GM19467 (cell line): ENCODE data around the gene TRAPPC2L.
A peak's percentile ranks its signal among the peaks of the same experiment; 100 is the strongest.

Experiments
- ATAC-seq: cut with Tn5 transposase; IDR thresholded peaks from one replicate; pipeline ENCODE4 v1.9.1; 2021; ENCODE audit warnings: mild to moderate bottlenecking, moderate library complexity; ENCODE audit not compliant: unreplicated experiment

The TRAPPC2L gene

DNA sequence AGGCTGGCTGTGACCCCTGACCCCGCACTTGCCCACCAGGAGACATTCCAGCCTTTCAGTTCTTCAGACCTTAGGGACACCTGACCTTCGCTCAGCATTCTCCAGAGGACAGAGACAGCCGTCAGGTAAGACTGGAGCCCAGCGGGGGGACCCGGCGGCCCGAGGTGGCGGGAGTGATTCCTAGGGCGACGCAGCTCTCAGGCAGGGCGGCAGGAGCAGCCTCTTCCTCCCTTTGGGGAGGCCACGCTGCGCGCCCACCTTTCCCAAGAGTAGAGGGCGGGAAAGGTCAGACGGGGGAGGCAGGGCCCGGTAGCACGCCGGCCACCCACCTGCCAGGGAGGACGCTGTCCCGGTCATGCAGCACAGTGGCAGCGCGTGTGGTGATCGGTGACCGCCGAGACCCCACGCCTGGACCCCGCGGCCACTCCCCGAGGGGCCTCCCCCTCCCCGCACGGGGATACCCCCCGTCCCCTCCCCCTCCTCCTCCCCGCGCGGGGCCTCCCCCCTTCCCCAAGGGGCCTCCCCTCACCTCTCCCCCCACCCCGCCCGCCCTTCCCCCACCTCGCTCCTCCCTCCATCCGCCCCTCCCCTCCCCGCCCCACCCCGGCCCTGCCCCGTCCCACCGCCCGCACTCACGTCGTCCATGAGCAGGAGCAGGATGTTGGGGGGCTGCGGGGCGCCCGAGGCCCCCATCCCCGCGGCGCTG, 652 bp upstream of the TRAPPC2L start:
- no peak for ATAC-seq

DNA sequence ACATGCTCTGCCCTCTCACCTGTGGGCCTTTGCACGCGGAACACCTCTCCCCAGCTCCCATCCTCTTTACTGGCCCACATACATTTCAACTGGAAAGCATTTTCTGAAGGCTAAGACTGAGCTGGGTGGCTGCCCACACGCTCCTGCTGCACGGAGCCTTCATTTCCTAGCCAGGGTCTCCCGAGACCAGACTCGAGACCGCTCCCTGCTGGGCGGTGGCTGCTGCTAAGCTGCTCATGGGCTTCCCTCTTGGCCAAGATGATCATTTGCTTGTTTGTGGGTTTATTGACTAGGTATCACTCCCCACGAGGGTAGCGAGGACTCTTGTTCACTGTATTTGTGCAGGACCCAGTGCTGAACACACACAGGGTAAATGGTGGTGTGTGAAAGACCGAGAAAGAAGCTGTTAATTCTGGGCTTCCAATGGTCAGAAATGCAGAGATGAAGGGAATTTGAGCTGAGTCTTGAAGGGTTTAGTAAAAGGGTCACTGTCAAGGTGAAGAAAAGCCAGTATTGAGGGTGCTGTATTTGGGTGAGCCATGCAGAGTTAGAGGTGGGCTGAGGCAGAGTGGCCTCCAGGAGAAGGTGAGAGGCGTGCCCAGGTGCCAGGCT, 907 bp downstream of the TRAPPC2L start:
- peak; percentile 45 for ATAC-seq

DNA sequence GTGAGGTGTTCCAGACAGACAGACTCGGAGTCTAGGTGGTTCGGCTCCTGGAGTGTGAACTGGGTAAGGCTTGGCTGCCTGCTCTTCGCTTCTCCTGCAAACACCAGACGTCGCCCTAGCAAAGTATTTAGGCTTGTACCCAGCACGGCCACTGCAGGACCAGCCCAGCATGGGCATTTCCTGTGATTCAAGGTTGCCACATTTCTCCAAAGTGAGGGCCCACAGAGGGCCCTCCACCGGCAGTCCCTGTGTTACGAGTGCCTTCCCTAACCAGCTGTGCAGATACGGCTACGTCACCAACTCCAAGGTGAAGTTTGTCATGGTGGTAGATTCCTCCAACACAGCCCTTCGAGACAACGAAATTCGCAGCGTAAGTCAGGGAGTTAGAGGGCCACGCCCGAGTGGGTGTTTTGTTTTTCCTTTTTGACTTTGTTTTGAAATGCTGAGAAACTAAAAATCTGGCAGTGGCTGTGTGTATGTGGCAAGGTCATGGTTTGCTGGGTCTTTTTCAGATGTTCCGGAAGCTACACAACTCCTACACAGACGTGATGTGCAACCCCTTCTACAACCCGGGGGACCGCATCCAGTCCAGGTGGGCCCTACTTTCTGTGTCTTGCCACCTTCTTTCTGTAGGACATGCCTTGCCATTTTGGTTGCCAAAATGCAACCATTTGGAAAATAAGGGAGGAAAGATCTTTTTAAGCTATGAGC, 2.6 kb downstream of the TRAPPC2L start:
- no peak for ATAC-seq

DNA sequence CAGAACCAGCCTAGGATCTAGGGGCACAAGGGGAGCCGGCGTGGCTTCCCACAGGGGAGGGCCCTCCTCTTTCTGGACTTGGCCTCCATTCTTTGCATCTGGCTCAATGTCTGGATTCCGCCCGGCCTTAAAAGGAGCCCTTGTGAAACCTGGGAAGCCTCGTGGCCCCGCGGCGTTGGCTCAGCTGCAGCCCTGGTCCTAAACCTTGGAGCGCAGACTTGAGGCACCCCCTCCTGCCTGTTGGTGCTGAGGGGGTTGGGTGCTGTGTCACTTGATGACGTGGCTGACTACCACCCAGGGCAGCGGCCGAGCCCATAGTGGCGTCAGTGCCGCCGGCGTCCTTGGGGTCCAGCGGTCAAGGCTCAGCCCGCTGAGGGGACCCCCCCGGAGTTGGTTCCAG, 4.4 kb downstream of the TRAPPC2L start:
- ATAC-seq: no peak

DNA sequence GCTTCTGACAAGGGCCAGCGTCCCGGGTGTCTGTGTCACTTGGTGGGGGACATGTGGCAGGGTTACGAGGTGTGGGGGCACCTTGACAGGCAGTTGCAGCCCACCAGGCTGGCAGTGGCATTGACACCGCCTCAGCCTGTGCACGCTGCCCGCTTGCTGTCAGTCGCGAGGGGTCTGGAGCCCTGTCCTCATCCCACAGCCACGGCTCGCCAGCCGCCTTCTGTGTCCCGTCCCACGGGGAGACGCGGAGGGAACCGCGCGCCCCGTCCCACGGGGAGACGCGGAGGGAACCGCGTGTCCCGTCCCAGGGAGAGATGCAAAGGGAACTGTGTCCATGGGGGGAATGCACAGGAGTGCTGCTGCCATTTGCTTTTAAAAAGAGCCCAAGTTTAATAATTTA, 6.0 kb downstream of the TRAPPC2L start:
- ATAC-seq: no peak

DNA sequence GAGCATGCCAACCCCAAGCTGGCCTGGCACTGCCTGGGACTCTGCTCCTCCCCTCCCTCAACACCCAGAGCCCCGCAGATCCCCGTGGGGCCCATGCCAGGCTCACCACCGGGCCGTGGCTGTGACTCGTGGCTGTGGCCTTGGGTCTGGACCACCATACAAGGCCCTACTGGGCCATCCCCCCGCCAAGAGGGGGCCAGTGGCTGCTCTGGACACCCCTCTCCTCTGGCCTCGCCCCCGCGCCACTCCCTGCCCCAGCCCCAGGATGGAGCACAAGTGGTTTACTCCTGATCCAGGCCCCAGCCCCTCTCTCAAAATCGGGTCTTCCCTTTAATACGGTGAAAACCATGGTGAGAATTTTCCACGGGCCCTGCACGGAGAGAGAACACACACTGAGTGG, 6.5 kb downstream of the TRAPPC2L start:
- no peak for ATAC-seq

DNA sequence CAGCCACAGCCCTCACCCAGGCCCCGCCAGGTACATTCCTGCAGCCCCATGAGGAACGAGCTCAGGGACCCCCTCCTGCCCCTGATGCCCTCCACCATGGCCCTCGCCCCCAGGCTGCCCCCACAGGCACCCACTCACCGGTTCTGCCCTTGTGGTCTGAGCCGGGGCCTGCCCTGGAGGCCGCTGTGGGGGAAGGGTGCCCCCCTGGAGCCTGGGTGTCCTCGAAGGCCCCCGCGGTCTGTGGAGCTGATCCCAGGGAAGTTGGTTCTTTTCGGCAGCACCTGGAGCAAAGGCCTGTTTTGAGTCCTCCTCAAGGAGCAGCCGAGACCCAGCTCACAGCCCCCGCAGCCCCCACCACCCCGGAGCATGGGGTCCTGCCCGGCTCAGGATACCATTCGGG, 7.2 kb downstream of the TRAPPC2L start:
- no peak for ATAC-seq

DNA sequence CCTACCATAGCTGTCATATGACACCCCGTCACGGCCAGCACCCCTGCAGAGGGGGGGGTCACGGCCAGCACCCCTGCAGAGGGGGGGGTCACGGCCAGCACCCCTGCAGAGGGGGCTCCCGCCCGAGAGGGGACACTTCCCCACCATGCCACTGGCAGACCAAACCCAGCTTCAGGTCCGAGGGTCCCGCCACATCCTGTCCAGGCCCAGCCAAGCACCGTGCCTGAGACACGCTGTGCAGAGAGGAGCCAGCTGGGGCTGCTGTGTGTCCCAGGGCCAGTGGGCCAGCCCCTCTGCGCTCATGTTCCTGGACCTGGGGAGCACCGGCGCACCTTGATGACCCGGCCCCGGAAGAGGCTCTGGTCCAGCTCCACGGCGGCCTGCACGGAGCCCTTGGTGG, 7.6 kb downstream of the TRAPPC2L start:
- no peak for ATAC-seq

DNA sequence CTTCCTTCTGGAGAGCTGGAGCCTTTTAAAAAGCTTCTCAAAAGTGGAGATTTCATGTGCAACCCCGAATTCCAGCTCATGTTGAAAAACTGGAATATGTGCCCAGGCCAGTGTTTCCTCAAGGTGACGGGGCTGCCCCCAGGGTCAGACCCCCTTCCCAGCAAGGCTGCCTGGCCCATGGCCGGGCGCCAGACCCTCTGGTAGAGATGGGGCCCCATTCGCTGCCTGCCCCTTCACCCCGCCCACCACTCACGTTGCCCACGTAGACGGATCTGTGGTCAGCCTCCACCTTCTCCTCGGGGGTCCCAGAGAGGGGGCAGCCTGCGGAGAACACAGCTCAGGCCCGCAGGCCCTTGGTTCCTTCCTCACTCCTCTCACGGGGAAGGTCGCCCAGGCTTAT, 8.4 kb downstream of the TRAPPC2L start:
- ATAC-seq: no peak

DNA sequence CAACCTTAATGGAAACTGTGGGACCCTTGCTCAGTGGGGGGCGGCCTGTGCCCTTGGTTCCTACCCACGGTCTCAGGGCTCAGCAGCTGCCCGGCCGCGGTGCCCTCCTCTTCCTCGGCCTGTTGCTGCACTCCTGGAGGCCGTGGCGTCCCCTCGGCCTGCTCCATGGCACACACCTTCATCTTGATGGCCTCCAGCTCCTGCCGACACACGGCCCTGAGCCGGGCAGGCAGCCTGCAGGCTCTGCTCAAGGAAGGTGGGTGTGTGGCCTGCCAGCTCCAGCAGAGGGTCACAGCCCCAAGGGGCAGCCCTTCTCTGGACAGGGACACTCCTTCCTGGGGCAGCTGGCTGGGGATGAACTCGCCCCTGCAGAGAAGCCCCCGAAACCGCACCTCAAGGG, 8.8 kb downstream of the TRAPPC2L start:
- ATAC-seq: no peak

DNA sequence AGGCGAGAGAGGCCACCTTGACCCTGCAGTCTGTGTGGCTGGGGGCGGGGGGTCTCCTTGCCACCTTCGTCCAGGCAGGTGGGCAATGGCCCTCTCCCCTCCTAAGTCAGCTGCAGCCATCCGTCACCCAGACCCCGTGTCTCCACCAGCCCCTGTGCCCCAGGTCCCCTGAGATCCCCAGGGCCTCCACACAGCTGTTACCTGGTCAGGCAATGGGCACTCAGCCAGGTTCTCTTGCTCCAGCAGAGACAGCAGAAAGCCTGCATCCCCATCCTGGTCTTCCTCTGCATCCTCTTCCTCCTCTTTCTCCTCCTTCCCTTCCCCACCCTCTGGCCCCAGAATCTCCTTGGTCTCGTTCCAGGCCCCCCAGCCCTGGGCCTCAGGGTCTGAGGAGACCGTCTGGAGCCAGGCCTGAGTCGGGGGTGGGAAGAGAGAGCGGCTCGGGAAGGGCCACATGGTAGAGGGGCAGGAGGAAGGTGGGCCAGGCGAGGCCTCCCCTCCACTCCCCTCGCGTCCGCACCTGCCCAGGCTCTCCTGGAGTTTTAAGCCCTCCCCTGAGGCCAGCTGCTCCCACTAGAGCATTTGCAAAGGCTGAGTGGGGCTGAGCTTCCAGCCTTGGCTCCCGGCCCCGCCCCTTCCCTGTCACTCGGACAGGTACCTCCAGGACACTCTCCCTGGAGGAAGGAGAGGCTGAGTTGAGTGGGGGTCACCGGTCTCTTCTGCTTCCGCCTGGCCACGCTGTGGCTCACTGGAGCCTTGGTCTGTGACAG, 9.4 kb downstream of the TRAPPC2L start, which contains the start of gene PABPN1L:
TSS of gene PABPN1L (minus strand) at position 510 of the 770 bp plus-strand sequence. CDS start at position 456, 54 bp downstream.
- ATAC-seq: no peak

DNA sequence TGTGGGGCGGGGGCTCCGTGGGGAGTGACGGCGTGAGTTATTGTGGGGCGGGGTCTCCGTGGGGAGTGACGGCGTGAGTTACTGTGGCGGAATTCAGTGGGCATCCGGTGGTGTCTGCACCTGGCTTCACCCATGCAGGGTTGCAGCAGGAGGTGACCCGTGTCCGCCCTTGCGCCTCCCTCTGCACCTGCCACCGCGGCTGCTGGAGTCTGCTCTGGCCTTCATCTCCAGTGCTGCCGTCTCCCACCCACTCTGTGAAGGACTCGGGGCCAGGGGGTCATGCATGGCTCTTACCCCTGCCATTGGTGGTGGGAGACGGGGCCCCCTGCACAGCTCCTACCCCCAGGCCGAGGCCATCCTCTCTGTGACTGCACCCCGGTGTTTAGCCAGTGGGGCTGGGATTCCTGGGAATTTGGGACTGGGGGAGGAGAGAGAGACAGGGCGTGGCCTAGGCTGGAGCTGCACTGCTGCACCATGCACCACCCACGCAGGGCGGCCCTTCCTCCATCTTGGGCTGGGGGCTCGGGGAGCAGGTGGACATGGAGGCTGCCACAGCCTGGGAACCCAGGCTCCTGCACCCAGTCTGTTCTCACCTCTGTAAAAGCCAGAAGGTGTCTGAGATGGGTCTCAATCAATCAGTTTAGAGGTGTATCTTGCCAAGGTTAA, 10.8 kb downstream of the TRAPPC2L start:
- no peak for ATAC-seq

DNA sequence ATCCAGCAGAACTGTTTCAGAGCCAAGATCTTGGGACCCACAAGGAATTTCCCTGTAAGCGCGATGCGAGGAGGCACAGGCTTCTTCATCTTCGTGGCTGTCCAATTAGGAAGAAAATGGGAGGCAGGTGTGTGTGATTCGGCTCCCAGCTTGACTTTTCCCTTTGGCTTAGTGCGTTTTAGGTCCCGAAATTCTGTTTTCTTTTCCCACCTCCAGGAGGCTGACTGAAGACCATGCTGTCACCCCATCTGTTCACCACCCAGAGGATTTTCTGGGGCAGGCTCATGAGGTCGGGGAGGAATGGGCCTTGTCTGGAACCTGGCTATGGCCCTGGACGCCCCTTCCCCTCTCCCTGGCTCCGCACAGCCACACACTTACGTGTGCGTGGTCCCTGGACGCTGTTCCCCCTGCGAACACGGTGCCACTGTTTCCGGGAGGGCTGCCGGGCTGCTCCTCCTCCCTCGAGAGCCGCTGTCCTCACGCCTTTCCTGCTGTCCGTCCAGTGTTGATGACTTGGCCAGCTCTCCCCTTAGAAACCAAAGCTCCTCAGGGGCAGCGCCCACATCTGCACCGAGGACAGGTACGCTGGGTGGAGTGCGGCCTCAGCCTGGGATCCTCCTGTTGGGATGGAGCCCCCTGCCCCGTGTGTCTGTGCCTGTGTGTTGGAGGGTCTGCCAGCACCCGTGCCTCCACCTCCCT, 12.2 kb downstream of the TRAPPC2L start:
- no peak for ATAC-seq

DNA sequence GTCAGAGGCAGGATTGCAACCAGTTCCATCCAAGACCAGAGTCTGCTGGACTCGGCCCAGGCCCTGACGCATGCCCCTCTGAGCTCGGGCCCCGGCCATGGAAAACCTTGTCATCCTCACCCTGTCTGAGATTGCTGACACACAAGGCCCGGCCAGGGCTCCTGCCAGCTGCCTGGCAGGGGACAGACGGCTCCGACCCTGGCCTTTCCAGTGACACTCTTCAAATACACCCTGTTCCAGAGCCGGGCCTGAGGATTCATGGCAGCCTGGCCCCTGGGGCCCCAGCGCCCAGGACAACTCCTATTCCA, 12.7 kb downstream of the TRAPPC2L start:
- ATAC-seq: no peak

DNA sequence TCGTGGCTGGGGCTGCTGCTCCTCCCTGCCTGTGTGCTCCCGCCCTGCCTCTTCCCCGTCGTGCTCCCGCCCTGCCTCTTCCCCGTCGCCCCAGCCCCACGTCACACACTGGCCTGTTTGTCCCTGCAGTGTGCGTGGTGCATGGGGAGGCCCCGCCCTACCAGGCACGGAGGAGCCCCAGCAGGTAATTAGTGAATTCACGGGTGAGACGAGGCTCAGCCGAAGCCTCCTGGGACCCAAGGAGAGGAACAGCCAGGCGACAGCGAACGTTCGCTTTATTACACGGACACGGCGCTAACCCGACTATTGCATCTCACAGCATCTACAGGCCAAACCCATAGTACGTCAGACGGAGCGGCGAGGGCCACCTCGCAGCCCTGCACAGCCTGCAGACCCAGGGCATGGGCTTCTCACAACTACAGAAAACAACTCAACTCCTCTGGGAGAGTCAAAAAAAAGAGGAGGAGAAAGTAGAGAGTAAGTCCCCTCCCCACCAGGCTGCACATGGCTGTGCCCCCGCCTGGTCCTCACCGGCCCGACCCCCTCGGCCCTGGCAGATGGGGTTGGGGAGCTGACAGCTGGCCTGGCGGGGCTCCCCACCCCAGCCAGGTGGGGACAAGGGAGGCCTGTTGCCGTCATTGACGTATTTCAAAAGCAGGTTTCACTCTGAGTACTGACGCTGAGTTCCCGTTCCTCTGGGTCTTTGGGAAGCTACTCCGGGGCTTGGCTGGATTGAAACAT, 13.9 kb downstream of the TRAPPC2L start:
- no peak for ATAC-seq

DNA sequence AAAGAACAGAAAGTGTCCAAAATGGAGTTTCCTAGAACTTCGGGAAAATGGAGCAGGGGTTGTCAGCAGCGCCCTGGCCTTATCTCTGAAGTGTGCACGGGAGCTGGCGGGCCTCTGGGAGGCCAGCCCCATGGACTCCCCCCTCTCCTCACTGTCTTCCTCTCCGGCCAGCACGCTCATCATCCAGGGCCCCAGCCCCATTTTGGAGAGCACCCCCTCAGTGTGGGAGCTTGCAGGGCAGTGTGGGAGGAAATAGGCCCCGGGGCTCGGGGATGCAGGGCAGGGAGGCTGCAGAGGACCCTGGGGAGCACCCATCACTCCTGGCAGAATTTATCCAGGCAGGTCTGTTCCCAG, 14.4 kb downstream of the TRAPPC2L start:
- no peak for ATAC-seq

DNA sequence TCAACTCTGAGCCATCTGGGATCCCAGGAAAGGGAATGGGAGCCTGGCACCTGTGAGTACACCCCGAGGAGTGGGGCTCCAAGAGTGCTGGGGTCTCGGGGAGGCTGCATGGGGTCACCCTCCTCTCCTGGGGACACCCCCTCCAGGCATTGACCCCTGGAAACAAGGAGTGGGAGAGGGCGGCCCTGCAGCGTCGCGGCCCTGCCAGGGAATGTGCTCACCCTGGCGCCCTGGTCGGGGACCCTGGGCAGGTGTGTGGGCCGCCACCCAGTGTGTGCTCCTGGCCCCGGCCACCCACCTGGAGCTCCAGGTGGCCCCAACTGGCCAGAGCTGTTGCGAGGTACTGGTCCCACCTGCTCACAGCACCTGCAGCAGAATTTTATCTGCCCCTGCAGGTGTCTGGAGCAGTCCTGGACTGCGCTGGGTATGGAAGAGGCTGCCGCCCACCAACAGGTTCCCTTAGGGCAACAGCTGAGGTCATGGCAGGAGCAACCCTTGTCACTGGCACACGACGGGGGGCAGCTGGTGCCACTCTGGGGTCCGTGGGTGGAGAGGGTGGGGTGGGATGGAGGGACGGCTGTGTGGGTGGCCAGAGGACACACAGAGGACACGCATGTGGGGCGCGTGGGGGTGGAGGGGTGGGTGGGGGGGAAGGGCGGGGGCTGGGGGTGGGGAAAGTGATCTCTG, 14.9 kb downstream of the TRAPPC2L start:
- ATAC-seq: no peak

DNA sequence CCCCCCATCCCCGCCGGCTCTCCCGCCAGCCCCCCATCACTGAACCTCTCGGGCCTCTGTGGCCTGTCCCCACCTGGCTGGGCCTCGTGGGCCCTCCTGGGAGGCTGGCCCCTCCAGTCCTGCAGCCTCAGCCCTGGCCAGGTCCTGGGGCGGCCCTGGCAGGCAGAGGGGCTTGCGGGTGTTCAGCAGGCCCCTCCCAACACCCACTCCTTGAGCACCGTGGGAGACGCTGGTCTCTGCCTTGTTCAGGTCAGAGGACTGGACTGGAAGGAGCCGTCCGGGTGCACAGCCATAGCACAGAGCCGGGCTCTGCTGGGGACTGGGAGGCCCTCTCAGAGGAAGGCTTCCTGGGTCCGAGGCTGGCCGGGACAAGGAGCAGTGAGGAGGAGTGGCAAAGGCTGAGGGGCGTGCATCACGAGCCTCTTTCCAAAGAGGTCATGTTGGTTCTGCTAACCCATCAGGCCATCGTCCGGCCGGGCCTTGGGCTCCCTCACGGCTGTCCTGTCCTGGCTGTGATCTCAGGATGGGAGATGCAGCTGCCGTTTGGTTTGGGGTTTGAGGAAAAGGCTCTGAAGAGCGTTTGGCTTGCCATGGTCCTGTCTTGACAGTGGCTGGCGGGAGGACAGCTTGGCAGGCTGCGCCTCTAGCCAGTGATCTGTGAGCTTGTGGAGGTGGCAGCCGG, 15.9 kb downstream of the TRAPPC2L start:
- ATAC-seq: no peak
